Ishikawa (cell line): ENCODE data around the gene COL12A1.

Experiments used
- CEBPB ChIP-seq: IDR thresholded peaks from 2 replicates; pipeline ENCODE4 v1.6.1; 2012
- CREB1 ChIP-seq: IDR thresholded peaks from 2 replicates; pipeline ENCODE4 v1.6.1; 2012; ENCODE audit warnings: low read depth
- EGR1 ChIP-seq: IDR thresholded peaks from 2 replicates; pipeline ENCODE4 v1.6.1; 2012
- EP300 ChIP-seq: IDR thresholded peaks from 2 replicates; pipeline ENCODE4 v1.6.1; 2012; ENCODE audit warnings: borderline replicate concordance
- FOXM1 ChIP-seq: IDR thresholded peaks from 2 replicates; pipeline ENCODE4 v1.6.1; 2012; ENCODE audit warnings: low read depth, borderline replicate concordance
- MAX ChIP-seq: IDR thresholded peaks from 2 replicates; pipeline ENCODE4 v1.6.1; 2012
- NFIC ChIP-seq: IDR thresholded peaks from 2 replicates; pipeline ENCODE4 v1.6.1; 2012
- RAD21 ChIP-seq: IDR thresholded peaks from 2 replicates; pipeline ENCODE4 v1.6.1; 2012; ENCODE audit warnings: low read depth
- REST ChIP-seq: IDR thresholded peaks from 2 replicates; pipeline ENCODE4 v1.6.1; 2012; ENCODE audit warnings: low read depth, mild to moderate bottlenecking
- TAF1 ChIP-seq: IDR thresholded peaks from 2 replicates; pipeline ENCODE4 v1.6.1; 2012; ENCODE audit warnings: low read depth, mild to moderate bottlenecking
- TCF12 ChIP-seq: IDR thresholded peaks from 2 replicates; pipeline ENCODE4 v1.6.1; 2012; ENCODE audit warnings: low read depth
- TEAD4 ChIP-seq: IDR thresholded peaks from 2 replicates; pipeline ENCODE4 v1.6.1; 2012
- USF1 ChIP-seq: IDR thresholded peaks from 2 replicates; pipeline ENCODE4 v1.6.1; 2012
- YY1 ChIP-seq: IDR thresholded peaks from 2 replicates; pipeline ENCODE4 v1.6.1; 2012; ENCODE audit warnings: low read depth
- ZBTB7A ChIP-seq: IDR thresholded peaks from 2 replicates; pipeline ENCODE4 v1.6.1; 2012; ENCODE audit warnings: low read depth

The COL12A1 gene

GRCh38 chr6:75108333-75108974 is 97.4 kb downstream of the COL12A1 start:
- TF ChIP-seq NFIC (no peak), TEAD4 (no peak), CEBPB (no peak), EP300 (no peak), TCF12 (no peak), YY1 (no peak), RAD21 (no peak), MAX (no peak), REST (no peak)

- TF ChIP-seq EGR1 (no peak), NFIC (no peak), MAX (no peak), YY1 (no peak), CREB1 (no peak), RAD21 (no peak), FOXM1 (no peak), REST (no peak), TEAD4 (no peak), ZBTB7A (no peak), TCF12 (no peak), TAF1 (no peak), EP300 (no peak)
Observed at GRCh38 chr6:75107913-75108312, 97.9 kb downstream of the COL12A1 start.

GRCh38 chr6:75106426-75106825 is 99.4 kb downstream of the COL12A1 start:
- no peak for TF ChIP-seq NFIC
- TF ChIP-seq EGR1 = no peak
- TF ChIP-seq REST = no peak
- TF ChIP-seq CREB1 = no peak
- TF ChIP-seq ZBTB7A = no peak
- no peak for TF ChIP-seq EP300
- TF ChIP-seq MAX = no peak
- no peak for TF ChIP-seq USF1
- TF ChIP-seq RAD21 = no peak
- no peak for TF ChIP-seq TCF12
- TF ChIP-seq YY1 = no peak
- TF ChIP-seq FOXM1 = no peak
- TF ChIP-seq TEAD4 = no peak
- no peak for TF ChIP-seq CEBPB
- TF ChIP-seq TAF1 = no peak

GRCh38 chr6:75103431-75103830 is 102.4 kb downstream of the COL12A1 start:
- TF ChIP-seq EP300 = no peak

GRCh38 chr6:75102301-75102700 is 103.6 kb downstream of the COL12A1 start:
- TF ChIP-seq RAD21 (no peak), CREB1 (no peak), FOXM1 (no peak), EP300 (no peak), ZBTB7A (no peak), USF1 (no peak), YY1 (no peak), REST (no peak), TCF12 (no peak), TEAD4 (no peak), NFIC (no peak), MAX (no peak), EGR1 (no peak), CEBPB (no peak), TAF1 (no peak)
